SK-N-SH (cell line): ENCODE results near the gene GP1BA. TPM values are rescaled to one million over a fixed set of nuclear protein-coding genes. Genes with fewer than 3 reads are reported as not detected.

Experiments used
- CTCF ChIA-PET: fragments of 300-600, 350-600 bp; formaldehyde crosslinking; extraction: SDS; loops from one replicate; lab custom pipeline; 2021; lab: Yijun Ruan, JAX
- POLR2A ChIA-PET: fragments of 350-600 bp; sonication (Branson Sonifier 250); formaldehyde crosslinking; extraction: SDS; loops from one replicate; lab custom pipeline; 2020; ENCODE audit warnings: antibody characterized with exemption, inconsistent platforms; lab: Yijun Ruan, JAX
- DNase-seq: peaks from one replicate; pipeline ENCODE4 v3.0.0; 2012
- H2AFZ ChIP-seq: fragments of 200-600 bp; sonication (generic); 2 replicates; pipeline ENCODE4 v1.8.1; 2016; ENCODE audit warnings: antibody characterized with exemption, mild to moderate bottlenecking, low read depth
- H3F3A ChIP-seq: fragments of 200-600 bp; sonication (generic); replicated peaks from 2 replicates; pipeline ENCODE3; 2016; ENCODE audit warnings: antibody characterized with exemption, mild to moderate bottlenecking; ENCODE audit not compliant: insufficient read depth
- H3K27ac ChIP-seq, 2 experiments: fragments of 200-500 bp in 1 of 2; fragments of 200-600 bp in 1 of 2; sonication (Bioruptor generic) in 1 of 2; sonication (generic), shearing (Covaris generic) in 1 of 2; 2 replicates each; pipeline versions ENCODE4 v1.5.1 to v1.6.1; 2014 to 2016; ENCODE audit warnings: low read depth in 2 of 2, inconsistent platforms in 1 of 2, low read length in 1 of 2, mild to moderate bottlenecking in 1 of 2, mixed read lengths in 1 of 2
- H3K27me3 ChIP-seq: fragments of 200-600 bp; sonication (generic), shearing (Covaris generic); 2 replicates; pipeline ENCODE4 v1.6.1; 2016; ENCODE audit warnings: mixed run types; ENCODE audit not compliant: insufficient read depth
- H3K36me3 ChIP-seq, 2 experiments: fragments of 200-500 bp in 1 of 2; fragments of 200-600 bp in 1 of 2; sonication (Bioruptor generic) in 1 of 2; sonication (generic) in 1 of 2; replicated peaks in 1 of 2; 2 replicates each; pipeline versions ENCODE3 to v1.5.1; 2014 to 2016; ENCODE audit warnings: low read length in 1 of 2, mild to moderate bottlenecking in 1 of 2; ENCODE audit not compliant: insufficient read depth in 2 of 2, control insufficient read depth in 1 of 2
- H3K4me1 ChIP-seq, 2 experiments: fragments of 200-500 bp in 1 of 2; fragments of 200-600 bp in 1 of 2; sonication (Bioruptor generic) in 1 of 2; sonication (generic), shearing (Covaris generic) in 1 of 2; 2 replicates each; pipeline versions ENCODE4 v1.5.1 to v1.6.1; 2014 to 2016; ENCODE audit warnings: low read depth in 1 of 2, low read length in 1 of 2, mixed run types in 1 of 2; ENCODE audit not compliant: insufficient read depth in 2 of 2, control insufficient read depth in 1 of 2
- H3K4me2 ChIP-seq: fragments of 200-600 bp; sonication (generic), shearing (Covaris generic); 2 replicates; pipeline ENCODE4 v1.6.1; 2017; ENCODE audit warnings: mixed run types
- H3K4me3 ChIP-seq, 2 experiments: fragments of 200-500 bp in 1 of 2; fragments of 200-600 bp in 1 of 2; sonication (Bioruptor generic) in 1 of 2; sonication (generic), shearing (Covaris generic) in 1 of 2; 2 replicates each; pipeline versions ENCODE4 v1.5.1 to v1.8.1; 2014 to 2016; ENCODE audit warnings: low read depth in 2 of 2, inconsistent platforms in 1 of 2, low read length in 1 of 2, mild to moderate bottlenecking in 1 of 2, mixed read lengths in 1 of 2, moderate library complexity in 1 of 2
- H3K79me2 ChIP-seq: fragments of 200-600 bp; sonication (generic); 2 replicates; pipeline ENCODE4 v1.8.1; 2017; ENCODE audit warnings: mild to moderate bottlenecking; ENCODE audit not compliant: insufficient read depth
- H3K9ac ChIP-seq: fragments of 200-600 bp; sonication (generic); 2 replicates; pipeline ENCODE4 v1.6.1; 2017; ENCODE audit warnings: mixed run types
- H3K9me2 ChIP-seq: fragments of 200-600 bp; sonication (generic); 2 replicates; pipeline ENCODE4 v1.6.1; 2017; ENCODE audit warnings: mixed run types
- H3K9me3 ChIP-seq: fragments of 200-600 bp; sonication (generic); 2 replicates; pipeline ENCODE4 v1.6.1; 2017; ENCODE audit warnings: mixed run types, mild to moderate bottlenecking, moderate library complexity
- H4K20me1 ChIP-seq: fragments of 200-600 bp; sonication (generic); 2 replicates; pipeline ENCODE4 v1.6.1; 2017; ENCODE audit warnings: mild to moderate bottlenecking, mixed run types; ENCODE audit not compliant: insufficient read depth
- EP300 ChIP-seq, 2 experiments: IDR thresholded peaks; 2 replicates each; pipeline versions ENCODE4 v1.4.0 to v1.6.1; 2012; ENCODE audit warnings: borderline replicate concordance in 1 of 2, low read depth in 1 of 2, low read length in 1 of 2
- FOSL2 ChIP-seq: IDR thresholded peaks from 2 replicates; pipeline ENCODE4 v1.4.0; 2012; ENCODE audit warnings: low read depth, mild to moderate bottlenecking, moderate library complexity, borderline replicate concordance
- FOXJ3 ChIP-seq: sonication (generic); formaldehyde crosslinking; IDR thresholded peaks from 2 replicates; pipeline ENCODE4 v1.5.1; 2020; ENCODE audit warnings: mild to moderate bottlenecking, missing genetic modification reagents
- GATA2 ChIP-seq: sonication (generic); formaldehyde crosslinking; IDR thresholded peaks from 2 replicates; pipeline ENCODE4 v1.5.0; 2020; ENCODE audit warnings: mild to moderate bottlenecking, missing genetic modification reagents
- MXI1 ChIP-seq: IDR thresholded peaks from 2 replicates; pipeline ENCODE4 v1.6.1; 2012; ENCODE audit warnings: mild to moderate bottlenecking, low read depth, low read length, improper control_type of control experiment
- POLR2AphosphoS5 ChIP-seq: IDR thresholded peaks from 2 replicates; pipeline ENCODE4 v1.6.1; 2012; ENCODE audit warnings: low read depth, low read length
- RXRA ChIP-seq: IDR thresholded peaks from 2 replicates; pipeline ENCODE4 v1.4.0; 2012; ENCODE audit warnings: low read depth, mild to moderate bottlenecking, borderline replicate concordance
- SIN3A ChIP-seq: IDR thresholded peaks from 2 replicates; pipeline ENCODE4 v1.6.1; 2012; ENCODE audit warnings: low read depth, mild to moderate bottlenecking, low read length, moderate library complexity, borderline replicate concordance
- TAF1 ChIP-seq: IDR thresholded peaks from 2 replicates; pipeline ENCODE4 v1.6.1; 2012; ENCODE audit warnings: low read depth, mild to moderate bottlenecking, low read length, moderate library complexity, borderline replicate concordance
- YY1 ChIP-seq: IDR thresholded peaks from 2 replicates; pipeline ENCODE4 v1.4.0; 2012; ENCODE audit warnings: low read depth, mild to moderate bottlenecking
- WGBS: methylation state at CpG from one replicate; pipeline ENCODE4 v1.1.6; 2017; ENCODE audit warnings: low lambda C conversion rate; 5-methylcytosine and 5-hydroxymethylcytosine counted together
- polyA plus RNA-seq, 3 experiments: library from polyadenylated mRNA; depleted of rRNA; stranded (reverse); fragments of >200 nt; gene quantifications; 2 replicates each; pipeline ENCODE4 v1.2.3, GENCODE V29; 2012
- TF ChIP-seq, protein P1 (sequence below): IDR thresholded peaks from 2 replicates; pipeline ENCODE4 v1.6.1; 2012; ENCODE audit warnings: mild to moderate bottlenecking, low read depth, low read length, moderate library complexity
- TF ChIP-seq, protein P2 (sequence below): IDR thresholded peaks from 2 replicates; pipeline ENCODE4; 2012

Gene GP1BA
- polyA plus RNA-seq, 1 of the 3 experiments (the other 2 are of a cell fraction), result not detected

DNA sequence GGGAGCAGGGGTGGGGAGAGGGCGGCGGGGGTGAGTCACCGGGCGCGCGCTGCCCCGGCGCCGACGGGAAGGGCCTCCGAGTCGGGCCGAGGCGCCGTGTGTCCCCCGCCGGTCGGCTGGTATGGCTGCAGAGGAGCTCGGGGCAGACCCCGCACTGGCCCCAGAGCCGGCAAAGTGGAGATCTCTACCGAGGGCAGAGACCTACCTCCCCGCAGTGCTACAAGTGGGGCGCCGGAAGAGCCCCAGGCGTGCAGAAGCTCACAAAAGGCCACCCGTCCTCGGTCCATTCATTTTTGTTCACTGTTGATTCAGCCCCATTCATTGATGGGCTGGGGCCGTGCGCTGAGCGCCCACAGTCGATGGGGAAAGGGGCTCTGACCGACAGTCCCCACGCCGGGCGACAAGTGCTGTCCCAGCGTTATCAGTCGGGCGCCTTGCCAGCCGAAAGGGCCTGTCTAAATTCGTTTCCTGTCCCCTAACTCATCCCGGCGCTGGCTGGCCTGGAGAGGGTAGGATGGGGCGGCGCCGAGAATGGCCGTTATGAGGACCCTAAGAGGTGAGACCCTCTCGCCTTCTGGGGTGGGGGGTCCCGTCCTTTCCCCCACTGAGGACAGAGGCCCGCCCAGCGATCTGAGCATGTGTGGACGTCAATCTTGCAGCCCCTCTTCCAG is 18.1 kb downstream of the GP1BA start:
- Histone ChIP-seq H3K4me1 (peaks cover 36 to 37% of the 10 kb centered on the region in 2 experiments), H3K4me2 (peak overlapping the region; percentile 98), H4K20me1 (peaks cover 23% of the 10 kb centered on the region), H3K9me3 (no peaks in the 10 kb centered on the region), H2AFZ (peak overlapping the region; percentile 57; the same call in 1 of the 2 replicates), H3K9ac (peak overlapping the region; percentile 83), H3K27ac (peak overlapping the region; percentile 97 to 100), H3K27me3 (no peaks in the 10 kb centered on the region), H3F3A (peaks cover 50% of the 10 kb centered on the region), H3K36me3 (peaks cover 18% of the 10 kb centered on the region in 2 experiments), H3K4me3 (peak overlapping the region; percentile 59 to 60), H3K9me2 (no peaks in the 10 kb centered on the region), H3K79me2 (peaks cover 58% of the 10 kb centered on the region)
- peak; percentile 82 for DNase-seq
- POLR2A ChIA-PET, result interaction anchor here (4.6 to 6.7 kb wide), 2 partner anchors 10 to 17 kb away, joined by 16 to 56 read pairs; partner anchors contain the start of genes RNF167, SLC25A11 and SPAG7
- CTCF ChIA-PET, result interaction anchor here (1.9 to 2.7 kb wide), 4 partner anchors 16 to 41 kb away, joined by 6 to 13 read pairs (median 8); partner anchors contain the start of gene SPAG7
- WGBS, result 5% methylated on average over 7 of the region's 52 CpGs
- TF ChIP-seq, protein P1, sequence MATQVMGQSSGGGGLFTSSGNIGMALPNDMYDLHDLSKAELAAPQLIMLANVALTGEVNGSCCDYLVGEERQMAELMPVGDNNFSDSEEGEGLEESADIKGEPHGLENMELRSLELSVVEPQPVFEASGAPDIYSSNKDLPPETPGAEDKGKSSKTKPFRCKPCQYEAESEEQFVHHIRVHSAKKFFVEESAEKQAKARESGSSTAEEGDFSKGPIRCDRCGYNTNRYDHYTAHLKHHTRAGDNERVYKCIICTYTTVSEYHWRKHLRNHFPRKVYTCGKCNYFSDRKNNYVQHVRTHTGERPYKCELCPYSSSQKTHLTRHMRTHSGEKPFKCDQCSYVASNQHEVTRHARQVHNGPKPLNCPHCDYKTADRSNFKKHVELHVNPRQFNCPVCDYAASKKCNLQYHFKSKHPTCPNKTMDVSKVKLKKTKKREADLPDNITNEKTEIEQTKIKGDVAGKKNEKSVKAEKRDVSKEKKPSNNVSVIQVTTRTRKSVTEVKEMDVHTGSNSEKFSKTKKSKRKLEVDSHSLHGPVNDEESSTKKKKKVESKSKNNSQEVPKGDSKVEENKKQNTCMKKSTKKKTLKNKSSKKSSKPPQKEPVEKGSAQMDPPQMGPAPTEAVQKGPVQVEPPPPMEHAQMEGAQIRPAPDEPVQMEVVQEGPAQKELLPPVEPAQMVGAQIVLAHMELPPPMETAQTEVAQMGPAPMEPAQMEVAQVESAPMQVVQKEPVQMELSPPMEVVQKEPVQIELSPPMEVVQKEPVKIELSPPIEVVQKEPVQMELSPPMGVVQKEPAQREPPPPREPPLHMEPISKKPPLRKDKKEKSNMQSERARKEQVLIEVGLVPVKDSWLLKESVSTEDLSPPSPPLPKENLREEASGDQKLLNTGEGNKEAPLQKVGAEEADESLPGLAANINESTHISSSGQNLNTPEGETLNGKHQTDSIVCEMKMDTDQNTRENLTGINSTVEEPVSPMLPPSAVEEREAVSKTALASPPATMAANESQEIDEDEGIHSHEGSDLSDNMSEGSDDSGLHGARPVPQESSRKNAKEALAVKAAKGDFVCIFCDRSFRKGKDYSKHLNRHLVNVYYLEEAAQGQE, result no peak
- TF ChIP-seq FOSL2 (no peak), POLR2AphosphoS5 (peak; percentile 42), TAF1 (no peak), GATA2 (CRISPR knock-in tag) (peak; percentile 69), EP300 (IDR thresholded peaks at IDR 0.05; ENCODE audit: borderline replicate concordance in 1 of 2, low read depth in 1 of 2, low read length in 1 of 2) (0 out of 4 replicates have a peak, but pooled peaks of 1 of the 2 experiments have one; percentile 4), FOXJ3 (CRISPR knock-in tag) (0 out of 2 replicates have a peak, but pooled peaks have one; percentile 35), MXI1 (peak; percentile 45), YY1 (0 out of 2 replicates have a peak, but pooled peaks have one; percentile 5), SIN3A (peak; percentile 7; the same call in 1 of the 2 replicates), RXRA (0 out of 2 replicates have a peak, but pooled peaks have one; percentile 22)
- TF ChIP-seq, protein P2, sequence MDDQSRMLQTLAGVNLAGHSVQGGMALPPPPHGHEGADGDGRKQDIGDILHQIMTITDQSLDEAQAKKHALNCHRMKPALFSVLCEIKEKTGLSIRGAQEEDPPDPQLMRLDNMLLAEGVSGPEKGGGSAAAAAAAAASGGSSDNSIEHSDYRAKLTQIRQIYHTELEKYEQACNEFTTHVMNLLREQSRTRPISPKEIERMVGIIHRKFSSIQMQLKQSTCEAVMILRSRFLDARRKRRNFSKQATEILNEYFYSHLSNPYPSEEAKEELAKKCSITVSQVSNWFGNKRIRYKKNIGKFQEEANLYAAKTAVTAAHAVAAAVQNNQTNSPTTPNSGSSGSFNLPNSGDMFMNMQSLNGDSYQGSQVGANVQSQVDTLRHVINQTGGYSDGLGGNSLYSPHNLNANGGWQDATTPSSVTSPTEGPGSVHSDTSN, result peak; percentile 47; the same call in 1 of the 2 replicates
